Right lobe of liver (tissue), 6 donors: Measurements from ENCODE around the gene RYR3. TPM values are rescaled to one million over a fixed set of nuclear protein-coding genes. Genes with fewer than 3 reads are reported as not detected.

Source experiments
- ATAC-seq, 4 donors: fragments of 200-7000 bp; cut with Tn5 transposase; one replicate each; pipeline ENCODE4 v1.9.1; 2020; ENCODE audit warnings: mild to moderate bottlenecking in 4 of 4, moderate library complexity in 4 of 4
- DNase-seq, 3 donors: peaks; one replicate each; pipeline ENCODE4 v3.0.0-alpha.2; 2020
- H3K27ac ChIP-seq, 3 donors: fragments of 200-600 bp; one replicate each; pipeline ENCODE4 v1.8.0; 2022
- H3K27me3 ChIP-seq, 2 donors: fragments of 200-600 bp; one replicate each; pipeline ENCODE4 v1.8.0; 2022
- H3K36me3 ChIP-seq, 4 donors: fragments of 200-600 bp; sonication (generic) in 1 of 4; one replicate each; pipeline versions ENCODE4 v1.5.1 to v1.8.0; 2017 to 2022; ENCODE audit warnings: control low read depth in 1 of 4
- H3K4me1 ChIP-seq, 4 donors: fragments of 200-600 bp; sonication (generic) in 1 of 4; one replicate each; pipeline versions ENCODE4 v1.5.1 to v1.8.0; 2017 to 2022; ENCODE audit warnings: control low read depth in 1 of 4
- H3K4me3 ChIP-seq, 3 donors: fragments of 200-600 bp; one replicate each; pipeline ENCODE4 v1.8.0; 2022
- H3K9me3 ChIP-seq, 4 donors: fragments of 200-600 bp; sonication (generic) in 1 of 4; one replicate each; pipeline versions ENCODE4 v1.5.1 to v1.8.0; 2017 to 2022; ENCODE audit warnings: control low read depth in 1 of 4
- POLR2A ChIP-seq: fragments of 450-650 bp; IDR thresholded peaks from one replicate; pipeline ENCODE4 v1.6.1; 2017; ENCODE audit warnings: antibody characterized with exemption, mild to moderate bottlenecking
- WGBS: methylation state at CpG from one replicate; pipeline ENCODE4 v1.1.6; 2018; ENCODE audit warnings: low coverage, low lambda C conversion rate; ENCODE audit not compliant: insufficient coverage; ENCODE audit errors: missing lambda C conversion rate; 5-methylcytosine and 5-hydroxymethylcytosine counted together
- intact Hi-C, 2 donors: fragments of 100-400 bp; cut with DNase I; formaldehyde crosslinking; loops; one replicate each; pipeline versions ENCODE4 v1.11.2 to v1.14.1; 2022
- total RNA-seq, 6 experiments: library from RNA; depleted of rRNA in 2 of 6; stranded (reverse); fragments of >200 nt in 2 of 6; fragmentation: NEBNext Ultra II Directional in 3 of 6; extraction: Animal tissue kit (Norgen Biotek cat#: 25700) in 3 of 6; gene quantifications; one replicate each; pipeline versions ENCODE4 v1.1.0 to v1.2.4, GENCODE V29; 2016 to 2023
- TF ChIP-seq, protein P1 (sequence below), 4 donors: fragments of 200-600 bp in 3 of 4; fragments of 450-650 bp in 1 of 4; IDR thresholded peaks; one replicate each; pipeline versions ENCODE4 v1.5.1 to v1.8.0; 2016 to 2022; ENCODE audit warnings: antibody characterized with exemption in 4 of 4, mild to moderate bottlenecking in 2 of 4
- donor health status: DM: no; HTN: yes; CAD: no.
- donor health status: DM: no; HTN: no; CAD: no.
- donor health status: DM: no; HTN: no; CAD: no.
- donor health status: DM: no; HTN: yes; CAD: no.
- donor health status: DM: no; HTN: yes; CAD: no.

The RYR3 gene
- total RNA-seq, 6 experiments from 2014 or later: under 0.01 to 0.31 (median 0.05) TPM; not detected in 3

GRCh38 chr15:33738941-33739664 is 428.3 kb downstream of the RYR3 start:
- Histone ChIP-seq H3K4me1 (no peaks in the 10 kb centered on the region), H3K27me3 (no peaks in the 10 kb centered on the region), H3K27ac (no peak overlapping the region), H3K4me3 (no peak overlapping the region), H3K36me3 (no peaks in the 10 kb centered on the region), H3K9me3 (no peaks in the 10 kb centered on the region)
- 42% methylated on average over 6 of the region's 6 CpGs for WGBS
- DNase-seq: no peak
- intact Hi-C loops: no loop called here
- TF ChIP-seq POLR2A: no peak
- TF ChIP-seq, protein P1, sequence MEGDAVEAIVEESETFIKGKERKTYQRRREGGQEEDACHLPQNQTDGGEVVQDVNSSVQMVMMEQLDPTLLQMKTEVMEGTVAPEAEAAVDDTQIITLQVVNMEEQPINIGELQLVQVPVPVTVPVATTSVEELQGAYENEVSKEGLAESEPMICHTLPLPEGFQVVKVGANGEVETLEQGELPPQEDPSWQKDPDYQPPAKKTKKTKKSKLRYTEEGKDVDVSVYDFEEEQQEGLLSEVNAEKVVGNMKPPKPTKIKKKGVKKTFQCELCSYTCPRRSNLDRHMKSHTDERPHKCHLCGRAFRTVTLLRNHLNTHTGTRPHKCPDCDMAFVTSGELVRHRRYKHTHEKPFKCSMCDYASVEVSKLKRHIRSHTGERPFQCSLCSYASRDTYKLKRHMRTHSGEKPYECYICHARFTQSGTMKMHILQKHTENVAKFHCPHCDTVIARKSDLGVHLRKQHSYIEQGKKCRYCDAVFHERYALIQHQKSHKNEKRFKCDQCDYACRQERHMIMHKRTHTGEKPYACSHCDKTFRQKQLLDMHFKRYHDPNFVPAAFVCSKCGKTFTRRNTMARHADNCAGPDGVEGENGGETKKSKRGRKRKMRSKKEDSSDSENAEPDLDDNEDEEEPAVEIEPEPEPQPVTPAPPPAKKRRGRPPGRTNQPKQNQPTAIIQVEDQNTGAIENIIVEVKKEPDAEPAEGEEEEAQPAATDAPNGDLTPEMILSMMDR (IDR thresholded peaks at IDR 0.05): no peak
- ATAC-seq: no peak

- H3K36me3 ChIP-seq: no peaks in the 10 kb centered on the region
- H3K4me1 ChIP-seq: no peaks in the 10 kb centered on the region
- ATAC-seq (no peak), DNase-seq (no peak)
- no peak for TF ChIP-seq POLR2A
- TF ChIP-seq, protein P1 (IDR thresholded peaks at IDR 0.05): no peak
- no peak overlapping the region for H3K27ac ChIP-seq
- H3K27me3 ChIP-seq: no peaks in the 10 kb centered on the region
- WGBS: 60% methylated on average over 3 of the region's 3 CpGs
- intact Hi-C loops: loop anchor here in 1 of 2 donors (10.0 kb wide), 1 partner anchor 222 kb away; the partner anchor contains the start of gene CHRM5
- H3K9me3 ChIP-seq: no peaks in the 10 kb centered on the region
- H3K4me3 ChIP-seq: no peak overlapping the region
Measured at GRCh38 chr15:33742306-33742705, 431.5 kb downstream of the RYR3 start.

- ATAC-seq: no peak
- Histone ChIP-seq H3K9me3 (no peaks in the 10 kb centered on the region), H3K4me1 (no peaks in the 10 kb centered on the region), H3K4me3 (no peak overlapping the region), H3K36me3 (no peaks in the 10 kb centered on the region), H3K27me3 (no peaks in the 10 kb centered on the region), H3K27ac (no peak overlapping the region)
- intact Hi-C loops: loop anchor here in 1 of 2 donors (10.0 kb wide), 1 partner anchor 222 kb away; the partner anchor contains the start of gene CHRM5
- TF ChIP-seq POLR2A: no peak
- TF ChIP-seq, protein P1 (IDR thresholded peaks at IDR 0.05): no peak
- WGBS: 40% methylated on average over 2 of the region's 2 CpGs
- no peak for DNase-seq
Measured at GRCh38 chr15:33742800-33743199, 432.0 kb downstream of the RYR3 start.

- 78% methylated on average over 5 of the region's 5 CpGs for WGBS
- Histone ChIP-seq H3K27ac (no peak overlapping the region), H3K4me3 (no peak overlapping the region), H3K9me3 (no peaks in the 10 kb centered on the region), H3K36me3 (no peaks in the 10 kb centered on the region), H3K4me1 (no peaks in the 10 kb centered on the region), H3K27me3 (no peaks in the 10 kb centered on the region)
- no peak for DNase-seq
- intact Hi-C loops: loop anchor here in 1 of 2 donors (10.0 kb wide), 1 partner anchor 219 kb away; the partner anchor contains the start of gene CHRM5
- TF ChIP-seq, protein P1 (IDR thresholded peaks at IDR 0.05): no peak
- no peak for TF ChIP-seq POLR2A
- no peak for ATAC-seq
Measured at GRCh38 chr15:33746203-33746602, 435.4 kb downstream of the RYR3 start.
